OCI-LY7 (cell line): ENCODE measurements around the gene WWTR1.

Experiments
- CTCF ChIP-seq: fragments of 200-600 bp; sonication (generic); conservative IDR thresholded peaks from 2 replicates; pipeline ENCODE4 v1.5.1; 2014; ENCODE audit warnings: mild to moderate bottlenecking, antibody characterized with exemption, low read length, moderate library complexity, mixed read lengths
- EZH2phosphoT487 ChIP-seq: fragments of 200-600 bp; sonication (generic); IDR thresholded peaks from 2 replicates; pipeline ENCODE4 v1.6.1; 2018; ENCODE audit warnings: low read depth, borderline replicate concordance, mild to moderate bottlenecking, mixed run types, antibody characterized with exemption, low read length, moderate library complexity, mixed read lengths

- peak; percentile 80 for TF ChIP-seq CTCF
- TF ChIP-seq EZH2phosphoT487 = no peak
These were observed 145.6 kb downstream of the WWTR1 start for GRCh38 chr3:149512073-149512782.
